Superior temporal gyrus (tissue), 1 donor: ENCODE measurements around the gene COA5.

Experiments used
- DNase-seq: peaks from one replicate; pipeline ENCODE4 v3.0.0-alpha.2; 2016; ENCODE audit errors: extremely low spot score

Gene COA5, protein sequence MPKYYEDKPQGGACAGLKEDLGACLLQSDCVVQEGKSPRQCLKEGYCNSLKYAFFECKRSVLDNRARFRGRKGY

DNA sequence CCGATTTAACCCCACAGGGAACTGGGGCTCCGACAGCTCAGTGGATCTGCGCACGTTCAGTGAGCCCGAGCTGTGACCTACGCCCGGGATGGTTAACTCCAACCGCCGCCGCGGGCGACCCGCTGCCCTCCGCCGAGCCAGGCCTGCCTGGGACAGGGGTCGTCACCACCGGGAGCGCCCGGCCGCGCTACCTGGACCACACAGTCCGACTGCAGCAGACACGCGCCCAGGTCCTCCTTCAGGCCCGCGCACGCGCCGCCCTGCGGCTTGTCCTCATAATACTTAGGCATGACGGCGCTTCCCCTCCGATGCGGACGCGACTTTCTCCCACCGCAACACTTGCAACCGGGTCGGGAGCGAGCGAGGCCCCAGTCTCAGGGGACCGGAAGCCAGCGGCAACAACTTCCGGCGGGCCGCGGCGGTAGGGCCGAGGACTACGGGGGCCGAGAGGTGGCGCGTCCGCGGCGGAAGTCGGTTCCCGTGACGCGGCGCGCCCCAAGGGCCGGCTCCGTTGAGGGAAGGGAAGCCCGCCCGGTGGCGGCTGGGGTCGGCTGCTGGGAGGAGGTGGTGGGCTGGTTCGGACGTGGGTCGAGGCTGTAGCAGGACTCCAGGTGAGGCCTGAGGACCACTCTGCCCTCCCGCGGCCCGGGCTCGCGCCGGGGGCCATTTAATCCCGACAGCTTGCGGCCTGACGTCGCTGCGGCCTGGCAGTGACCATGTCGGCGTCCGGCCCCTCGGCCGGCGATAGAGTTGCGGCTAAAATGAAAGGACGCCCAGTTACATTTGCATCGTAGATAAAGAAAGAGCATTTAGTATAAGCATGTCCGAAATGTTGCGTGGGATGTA is at the start of gene COA5, which contains the start of gene UNC50:
TSS of gene COA5 (minus strand) at position 397 of the 846 bp plus-strand sequence. CDS start at position 290, 107 bp downstream.
TSS of gene UNC50 (plus strand) at position 474 of the 846 bp plus-strand sequence. CDS start 1,171 bp downstream, outside the sequence.
- DNase-seq = peak; percentile 89

DNA sequence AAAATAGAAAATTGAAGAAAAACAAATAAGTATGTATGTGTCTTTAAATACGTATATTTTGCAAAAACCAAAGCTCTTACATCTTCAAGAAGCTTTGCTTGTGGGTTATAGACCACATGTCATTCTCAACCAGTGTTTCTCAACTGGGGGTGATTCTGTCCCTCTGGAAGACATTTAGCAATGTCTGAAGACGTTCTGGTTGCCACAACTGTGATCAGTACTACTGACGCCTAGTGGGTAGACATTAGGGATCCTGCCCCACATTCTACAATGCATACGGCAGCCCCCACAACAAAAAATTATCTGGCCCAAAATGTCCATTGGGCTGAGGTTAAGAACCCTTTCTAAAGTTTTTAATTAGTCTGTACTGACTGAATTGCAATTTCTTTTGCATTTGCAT is 48.5 kb upstream of the COA5 start:
- no peak for DNase-seq

DNA sequence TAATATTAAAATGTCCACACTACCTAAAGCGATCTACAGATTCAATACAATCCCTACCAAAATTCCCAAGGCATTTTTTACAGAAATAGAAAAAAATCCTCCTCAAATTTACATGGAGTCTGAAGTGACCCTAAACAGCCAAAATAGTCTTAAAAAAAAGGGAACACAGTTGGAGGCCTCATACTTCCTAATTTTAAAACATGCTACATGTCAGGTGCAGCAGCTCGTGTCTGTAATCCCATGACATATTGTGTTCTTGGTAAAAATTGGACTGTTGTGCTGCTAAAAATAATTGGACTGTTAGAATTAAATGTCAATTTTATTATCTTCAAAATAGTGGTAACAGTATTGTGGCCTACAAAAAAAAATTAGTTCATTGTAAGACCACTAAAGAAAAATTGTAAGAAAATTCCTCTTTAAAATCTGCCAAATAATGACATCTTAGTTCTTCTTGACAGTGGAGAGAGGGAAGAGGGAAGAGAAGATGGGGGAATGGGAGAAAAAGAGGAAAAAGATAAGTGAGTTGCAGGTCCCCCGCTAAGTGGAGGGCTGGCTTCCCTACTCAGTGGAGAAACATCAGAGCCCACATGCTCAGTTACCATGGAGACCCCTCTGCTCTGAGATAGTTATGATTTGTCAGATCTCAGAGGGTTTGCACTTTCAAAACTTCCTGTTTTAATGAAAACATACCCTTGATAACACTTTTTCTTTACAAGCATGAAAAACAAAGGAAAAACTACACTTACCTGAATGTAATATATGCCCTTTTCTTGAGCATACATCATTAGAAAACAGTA is 46.6 kb upstream of the COA5 start:
- no peak for DNase-seq

DNA sequence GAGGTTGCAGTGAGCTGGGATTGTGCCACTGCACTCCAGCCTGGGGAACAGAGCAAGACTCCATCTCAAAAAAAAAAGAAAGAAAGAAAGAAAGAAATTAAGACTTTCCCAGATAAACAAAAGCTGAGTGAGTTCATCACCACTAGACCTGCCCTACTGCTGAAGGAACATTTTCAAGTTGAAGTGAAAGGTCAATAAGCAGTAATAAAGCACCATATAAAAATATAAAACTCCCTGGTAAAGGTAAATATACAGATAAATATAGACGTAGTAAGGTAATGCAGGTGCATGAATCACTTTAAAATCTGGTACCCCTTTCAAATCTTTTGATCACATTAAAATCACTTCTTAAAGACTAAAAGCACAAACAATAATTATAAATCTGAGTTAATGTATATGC is 42.7 kb upstream of the COA5 start:
- no peak for DNase-seq

DNA sequence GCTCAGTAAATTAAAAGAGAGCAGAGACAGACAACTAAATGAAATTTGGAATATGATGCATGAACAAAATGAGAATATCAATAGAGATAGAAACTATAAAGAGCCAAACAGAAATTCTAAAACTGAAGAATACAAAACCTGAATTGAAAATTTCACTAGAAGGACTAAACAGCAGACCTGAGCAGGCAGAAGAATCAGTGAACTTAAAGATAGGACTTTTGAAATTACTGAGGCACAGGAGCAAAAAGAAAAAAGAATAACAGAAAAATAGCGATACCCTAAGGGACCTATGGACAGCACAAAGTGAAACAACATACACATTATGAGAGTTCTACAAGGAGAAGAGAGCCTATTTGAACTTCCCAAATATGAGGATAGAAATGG is 41.7 kb upstream of the COA5 start:
- DNase-seq = no peak

DNA sequence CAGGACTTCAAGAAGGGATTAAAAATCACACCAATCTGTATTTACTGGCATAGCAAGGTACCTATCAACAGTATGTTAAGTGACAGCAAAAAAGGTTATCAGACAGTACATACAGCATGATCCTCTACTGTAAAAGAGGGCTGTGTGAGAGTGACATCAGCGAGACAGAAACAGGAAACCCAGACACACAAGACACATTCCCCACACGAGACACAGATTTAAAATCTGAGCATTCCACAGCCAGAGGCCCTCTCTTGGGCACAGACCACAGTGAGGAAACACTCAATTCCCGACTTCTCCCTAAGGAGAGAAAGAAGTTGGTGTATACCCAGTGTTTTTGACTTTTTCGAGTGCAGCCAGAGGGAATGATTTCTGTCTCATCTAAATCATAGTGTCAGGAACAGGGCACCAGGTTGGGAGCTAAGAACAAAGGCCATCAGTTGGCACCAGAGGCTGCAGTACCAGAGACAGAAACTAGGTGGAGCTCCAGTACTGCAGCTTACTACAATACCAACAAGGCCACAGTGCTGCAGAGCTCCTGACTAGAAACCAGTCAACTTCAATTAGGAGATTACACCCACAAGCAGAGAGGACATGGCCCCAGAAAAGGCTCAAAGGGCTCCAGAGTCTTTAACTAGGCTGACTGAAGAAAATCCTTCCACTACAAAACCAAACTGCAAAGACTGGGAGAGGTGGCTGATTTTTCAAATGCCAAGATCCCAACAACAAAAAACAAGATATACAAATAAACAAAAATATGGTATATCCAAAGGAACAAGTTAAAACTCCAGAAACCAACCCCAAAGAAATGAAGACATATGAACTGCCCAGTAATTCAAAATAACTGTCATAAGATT is 41.1 kb upstream of the COA5 start:
- DNase-seq = peak; percentile 96

DNA sequence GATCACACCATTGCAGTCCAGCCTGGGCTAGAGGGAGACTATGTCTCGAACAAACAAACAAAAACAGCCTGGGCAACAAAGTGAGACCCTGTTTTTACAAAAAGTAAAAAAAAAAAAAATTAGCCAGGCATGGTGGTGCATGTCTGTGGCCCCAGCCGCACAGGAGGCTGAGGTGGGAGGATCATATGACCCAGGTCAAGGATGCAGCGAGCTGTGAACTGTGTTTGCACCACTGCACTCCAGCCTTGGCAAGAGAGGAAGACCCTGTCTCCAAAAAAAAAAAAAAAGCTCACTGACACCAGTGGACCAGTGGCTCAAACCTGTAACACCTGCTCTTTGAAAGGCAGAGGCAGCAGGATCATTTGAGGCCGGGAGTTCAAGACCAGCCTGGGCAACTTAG is 40.1 kb upstream of the COA5 start:
- no peak for DNase-seq

DNA sequence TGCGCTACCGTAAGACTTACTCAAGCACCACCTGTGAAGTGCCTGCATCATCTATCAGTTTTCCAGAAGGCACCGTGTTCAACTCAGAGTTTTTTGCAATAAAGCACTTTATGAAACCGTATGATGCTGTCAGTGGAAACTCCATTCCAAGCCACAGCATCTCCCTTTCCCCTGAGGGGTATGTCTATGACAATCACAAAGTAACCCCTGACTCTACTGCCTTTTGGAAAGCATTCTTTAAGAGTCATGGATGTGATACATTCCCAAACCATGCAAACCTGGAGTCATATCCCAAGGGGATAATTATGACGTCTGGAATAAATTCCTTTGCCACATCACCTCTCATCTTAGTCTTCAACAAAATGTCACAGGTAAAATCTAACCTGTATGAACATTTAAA is 39.3 kb upstream of the COA5 start:
- DNase-seq = no peak

DNA sequence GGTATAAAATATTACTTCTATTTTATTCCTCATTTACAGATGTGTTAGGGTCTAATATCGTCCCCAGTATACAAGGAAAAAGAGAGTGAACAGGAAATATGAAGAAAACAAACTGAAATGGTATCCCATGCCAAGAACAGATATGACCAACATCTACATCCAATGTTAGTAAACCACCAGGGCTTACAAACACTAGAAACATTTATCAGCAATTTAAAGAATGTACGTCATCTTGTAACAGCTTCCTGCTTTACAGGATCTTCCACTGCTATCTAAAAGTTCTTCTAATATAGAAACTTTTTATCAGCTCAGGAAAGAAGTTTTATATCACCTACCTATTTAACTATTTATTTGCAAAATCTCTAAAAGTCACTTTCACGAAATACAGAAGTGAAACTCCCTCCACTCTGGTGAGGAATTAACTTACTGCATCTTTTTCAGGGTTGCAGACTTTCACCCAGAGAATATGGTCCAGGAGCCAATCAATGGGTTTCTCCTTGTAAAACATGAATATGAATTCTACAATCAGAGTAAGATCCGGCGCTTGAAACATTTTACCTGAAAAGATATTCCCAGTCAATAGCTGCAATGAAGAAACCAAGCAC is 35.3 kb upstream of the COA5 start:
- DNase-seq = no peak

DNA sequence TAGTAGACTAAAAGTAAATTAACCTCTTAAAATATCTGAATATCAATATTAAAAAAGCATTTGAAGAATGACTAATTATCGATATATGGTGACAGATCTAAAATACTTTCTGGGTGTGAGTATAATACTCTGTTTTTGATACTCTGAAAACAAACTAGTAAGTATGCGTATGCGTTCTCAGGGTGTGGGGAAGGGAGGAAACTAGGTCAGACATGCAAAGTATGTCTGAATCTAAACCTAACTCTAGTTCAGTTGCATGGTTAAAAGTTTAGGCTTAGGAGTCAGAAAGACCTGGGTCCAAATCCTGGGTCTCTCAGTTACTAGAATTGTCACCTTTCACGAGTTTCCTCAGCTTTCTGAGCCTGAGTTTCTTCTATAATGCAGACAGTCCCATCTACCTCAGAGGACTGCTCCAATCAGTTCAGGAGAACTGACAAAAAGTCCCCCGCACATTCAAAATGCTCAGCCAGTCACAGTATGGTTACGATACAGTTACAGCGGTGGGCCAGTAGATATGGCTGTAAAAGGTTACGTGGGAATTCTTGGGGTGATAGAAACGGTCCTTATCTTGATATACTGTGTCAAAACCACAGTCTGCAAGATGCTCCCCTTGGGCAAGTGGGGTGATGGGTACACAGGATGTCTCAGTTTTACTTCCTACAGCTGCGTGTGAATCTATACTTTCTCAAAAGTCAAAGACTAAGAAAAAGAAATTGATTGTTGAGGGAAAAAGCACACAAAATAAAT is 29.3 kb upstream of the COA5 start:
- DNase-seq = no peak

DNA sequence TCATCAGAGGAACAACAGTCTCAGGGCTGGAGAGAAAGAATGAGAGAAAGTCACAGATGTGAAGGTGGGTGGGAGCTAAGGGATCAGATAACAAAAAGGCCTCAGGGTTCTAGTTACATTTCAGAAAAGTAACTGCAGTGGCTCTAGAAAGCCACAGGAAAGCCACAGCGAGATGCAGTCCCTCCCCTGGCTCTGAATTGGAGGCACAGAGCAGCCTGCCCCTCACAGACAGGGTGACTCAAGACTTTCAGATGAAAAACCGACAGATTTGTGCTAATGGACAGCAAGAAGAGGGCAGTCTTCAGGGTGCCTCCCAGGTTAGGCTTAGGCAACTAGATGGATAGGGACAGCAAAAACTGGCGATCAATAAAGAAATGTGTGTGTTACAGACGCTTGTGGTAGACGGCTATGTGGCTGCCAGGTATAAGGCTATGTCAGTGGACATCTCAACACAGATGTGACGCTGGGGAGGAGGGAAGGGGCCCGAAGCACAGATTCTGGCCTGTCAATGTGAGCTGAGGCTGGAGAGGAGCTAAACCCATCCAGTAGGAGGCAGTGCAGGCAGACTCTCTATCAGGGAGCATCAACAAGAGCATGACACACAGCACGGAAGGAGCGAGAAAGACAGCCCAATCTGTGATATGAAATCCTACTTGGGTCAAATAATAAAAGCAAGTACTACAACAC is 26.2 kb upstream of the COA5 start:
- DNase-seq = no peak

DNA sequence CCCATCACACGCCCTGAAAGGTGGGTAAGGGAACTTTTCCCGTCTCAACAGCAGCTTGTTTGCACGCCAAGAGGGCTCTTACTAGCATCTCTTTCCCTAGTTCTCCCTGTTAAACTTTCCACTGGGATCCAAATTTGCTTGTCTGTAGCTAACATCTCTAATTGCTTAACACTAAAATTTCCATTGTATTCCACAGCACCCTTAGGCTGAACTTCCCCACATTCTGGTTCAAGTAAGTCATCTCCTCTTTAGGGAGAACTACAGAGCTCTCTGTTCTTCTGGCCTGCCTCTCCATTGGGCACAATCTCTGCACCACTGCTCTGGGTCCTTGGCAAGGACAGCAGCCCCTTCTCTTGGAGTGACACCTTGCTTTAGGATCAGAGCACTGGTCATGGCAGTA is 24.0 kb upstream of the COA5 start:
- DNase-seq = no peak

DNA sequence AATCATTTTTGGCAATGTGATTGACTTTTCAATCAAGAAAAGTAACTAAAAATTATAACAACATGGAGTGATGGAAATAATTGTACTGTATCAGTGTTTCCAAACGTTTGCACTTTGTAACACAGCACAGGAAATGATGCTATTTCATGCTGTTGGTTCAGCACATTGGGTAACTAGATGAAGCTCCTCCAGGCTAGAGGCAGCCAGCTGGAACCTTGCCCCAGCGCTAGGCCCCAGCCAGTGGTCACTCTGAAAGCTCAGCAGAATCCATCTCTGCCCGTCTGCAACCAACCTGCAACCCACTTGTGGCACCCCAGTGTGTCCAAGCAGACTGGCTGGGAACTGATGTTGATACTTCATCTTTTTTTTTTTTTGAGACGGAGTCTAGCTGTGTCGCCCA is 15.3 kb upstream of the COA5 start:
- no peak for DNase-seq

DNA sequence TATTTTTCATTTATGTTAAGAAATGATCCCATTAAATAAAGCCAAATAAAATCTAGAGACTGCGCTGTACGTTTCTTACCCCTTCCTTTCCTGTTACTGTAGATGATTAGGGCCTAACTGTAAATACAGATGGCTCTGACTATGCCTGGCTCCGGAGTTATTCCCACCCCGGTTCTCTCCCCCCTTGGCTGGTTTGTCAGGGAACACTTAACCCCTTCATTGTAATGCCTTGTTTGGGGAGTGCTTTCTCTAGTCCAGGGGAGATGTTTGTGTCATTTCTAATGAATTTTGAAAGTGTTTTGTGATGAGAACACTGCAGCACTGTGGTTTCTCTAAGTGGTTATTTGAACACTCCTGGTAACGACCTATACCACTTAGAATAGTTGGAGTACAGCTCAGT is 8.8 kb upstream of the COA5 start:
- no peak for DNase-seq

DNA sequence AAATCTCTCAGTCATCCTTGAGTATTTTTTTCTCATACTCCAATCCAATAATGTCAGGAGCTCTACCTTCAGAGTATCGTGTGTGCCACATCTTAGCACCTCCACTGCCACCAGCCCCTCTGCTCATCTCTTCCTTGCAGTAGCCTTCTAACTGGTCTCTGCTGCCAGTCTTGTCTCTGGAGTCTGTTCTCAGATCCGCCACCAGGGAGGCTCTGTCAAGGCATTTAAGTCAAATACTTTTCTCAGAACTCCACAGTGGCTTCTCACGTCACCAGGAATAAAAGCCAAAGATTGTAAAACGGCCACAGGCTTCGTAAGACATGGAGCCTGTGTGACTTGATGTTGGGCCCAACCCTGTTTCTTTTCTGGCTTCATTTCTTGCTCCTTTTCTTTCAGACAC is 7.2 kb upstream of the COA5 start:
- DNase-seq = no peak

DNA sequence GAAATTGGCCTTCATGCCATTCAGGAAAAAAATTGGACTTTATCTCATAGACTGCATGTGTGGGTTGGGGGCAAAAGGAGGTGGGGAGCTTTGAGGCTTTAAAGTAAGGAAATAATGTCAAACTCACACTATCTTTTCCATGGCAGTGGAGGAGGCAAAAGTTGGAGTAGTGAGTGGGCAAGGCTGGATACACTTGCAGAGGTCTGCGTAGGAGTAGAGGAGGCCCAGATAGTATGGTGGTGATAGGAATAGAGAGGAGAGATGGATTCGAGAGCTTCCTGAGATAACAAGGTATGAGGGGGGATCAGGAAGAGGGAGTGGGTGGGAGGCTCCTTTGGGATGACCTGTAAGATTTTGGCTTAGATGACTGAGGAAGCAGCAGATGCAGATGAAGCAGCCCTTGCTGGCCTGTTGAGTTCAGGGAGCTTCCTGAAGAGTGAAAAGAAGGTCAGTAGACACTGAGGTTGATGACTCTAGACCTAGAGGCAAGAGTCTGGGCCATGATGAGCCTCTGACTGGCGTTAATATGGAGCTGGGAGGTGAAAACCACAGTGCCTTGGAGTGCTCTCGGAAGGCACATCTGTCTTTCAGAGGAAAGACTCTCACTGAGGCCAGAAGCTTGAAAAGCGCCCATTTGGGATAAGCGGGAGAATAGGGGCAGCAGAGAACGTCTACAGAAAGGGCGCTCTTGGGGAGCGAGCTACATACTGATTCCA is 5.9 kb upstream of the COA5 start:
- DNase-seq = no peak

DNA sequence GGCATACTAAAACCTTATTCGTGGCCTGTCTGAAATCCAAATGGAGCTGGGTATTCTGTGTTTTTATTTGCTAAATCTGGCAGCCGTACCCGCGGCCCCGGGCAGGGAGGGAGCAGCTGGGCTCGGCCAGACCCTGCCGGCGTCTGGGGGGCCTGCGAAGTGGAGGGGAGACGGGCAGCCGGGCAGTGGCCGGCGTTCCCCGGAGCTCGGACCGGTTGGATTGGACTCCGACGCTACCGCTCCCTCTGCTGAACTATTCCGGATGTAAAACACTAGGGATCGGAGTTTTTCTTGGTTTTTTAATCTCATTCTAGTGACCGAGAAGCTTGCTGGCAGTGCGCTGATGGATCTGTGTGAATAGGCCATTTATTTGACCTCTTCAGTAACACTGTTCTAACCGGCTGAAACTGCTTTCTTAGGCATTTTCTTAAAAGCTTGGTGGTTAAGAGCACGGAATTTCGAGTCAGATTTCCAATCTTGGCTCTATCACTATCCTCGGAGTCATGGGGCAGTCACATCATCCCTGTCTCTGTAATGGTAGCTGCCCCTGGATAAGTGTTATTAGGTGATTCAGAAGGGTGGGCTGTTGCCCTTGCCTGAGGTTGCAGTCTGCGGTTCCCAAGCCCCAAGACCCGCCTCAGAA is 771 bp upstream of the COA5 start:
- no peak for DNase-seq

DNA sequence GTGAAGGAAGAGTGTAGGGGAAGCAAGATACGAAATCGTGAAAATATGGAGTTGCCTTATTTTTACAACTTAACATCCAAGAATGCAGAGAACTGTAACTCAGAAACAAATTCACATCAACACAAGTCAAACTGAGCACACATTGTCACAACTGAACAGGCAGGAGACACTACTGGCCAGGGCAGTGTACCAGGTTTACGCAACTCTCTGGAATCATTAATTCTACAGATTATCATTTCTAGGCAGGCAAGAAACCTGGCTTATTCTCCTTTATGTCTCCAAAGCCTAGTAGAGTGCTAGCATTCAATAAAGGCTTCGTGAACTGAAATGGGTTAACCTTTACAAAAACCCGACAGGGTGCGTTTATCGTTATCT is 584 bp downstream of the COA5 start:
- peak; percentile 28 for DNase-seq

DNA sequence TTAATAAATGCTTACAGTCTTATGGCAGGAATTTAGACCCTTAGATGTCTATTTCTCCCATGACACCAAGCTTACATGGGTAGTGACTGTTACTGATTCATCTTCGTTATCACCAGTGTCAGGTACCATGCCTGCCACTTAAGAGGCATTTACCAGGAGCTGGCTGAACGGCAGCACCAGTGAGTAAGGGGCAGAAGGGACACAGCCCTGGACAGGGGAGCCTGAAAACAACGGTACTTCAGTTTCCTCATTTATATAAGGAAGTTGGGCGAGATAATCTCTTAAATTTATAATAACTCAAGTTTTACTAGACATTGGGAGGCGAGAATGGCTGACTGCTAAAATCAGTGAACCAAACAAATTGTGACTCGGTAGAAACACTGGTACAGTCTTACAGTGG is 1.2 kb downstream of the COA5 start:
- DNase-seq = no peak
